Measurements from ENCODE around the gene NOL8. TPM values are rescaled to one million over a fixed set of nuclear protein-coding genes. Genes with fewer than 3 reads are reported as not detected.

The NOL8 gene
- 38.7 and 41.8 TPM in 2 replicates for total RNA-seq (2022)
- percentile 91 among the genes with signal in this experiment for Bru-seq, nascent RNA
- percentile 87 among the genes with signal in this experiment for BruChase-seq, experiment 1, labeled RNA remaining after a 6-hour chase
- BruChase-seq, experiment 2, labeled RNA remaining after a 2-hour chase = percentile 92 among the genes with signal in this experiment
- long read RNA-seq, full-length matches to known transcripts = 33 of 85 reads
- long read RNA-seq, partial matches to known transcripts = 7 of 85 reads
- long read RNA-seq, other reads (novel, unspliced or antisense) = 45 of 85 reads

DNA sequence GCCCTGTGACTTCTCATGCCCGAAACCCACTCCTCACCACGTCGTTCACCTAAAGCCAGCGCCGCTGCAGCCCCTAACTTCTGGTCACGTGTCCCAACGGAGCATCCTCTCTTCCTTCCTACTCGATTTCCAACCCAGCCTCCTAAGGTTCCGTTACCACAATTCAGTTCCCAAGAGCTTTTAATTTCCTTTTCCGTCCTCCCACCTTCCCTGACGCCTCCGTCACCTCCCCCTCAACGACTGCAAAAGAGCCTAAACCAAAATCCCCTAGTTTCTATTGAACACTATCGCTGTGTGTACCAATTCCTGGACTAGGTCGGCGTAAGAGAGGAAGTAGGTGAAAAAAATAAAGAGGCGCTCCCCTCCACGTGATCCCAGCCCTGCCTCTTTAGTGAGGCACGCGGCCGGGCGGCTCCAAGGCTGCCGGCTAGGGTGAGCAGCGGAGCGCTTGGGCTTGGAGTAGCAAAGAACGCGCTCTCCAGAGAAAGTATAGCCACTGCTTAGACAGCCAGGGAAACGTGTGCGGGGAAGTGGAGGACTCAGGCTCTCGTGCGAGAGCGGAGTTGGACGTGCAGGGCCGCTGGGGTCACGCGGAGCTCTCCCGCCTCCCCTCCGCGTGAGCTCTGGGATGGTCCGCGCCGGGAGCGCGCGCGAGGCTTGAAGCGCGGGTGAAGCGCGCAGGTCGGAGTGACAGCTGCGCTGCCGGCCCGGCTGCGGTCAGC, at the start of gene NOL8, which contains the start of gene CENPP:
TSS of gene NOL8 (minus strand) at position 82 of the 722 bp plus-strand sequence. CDS start 1,189 bp downstream, outside the sequence.
TSS of gene CENPP (plus strand) at position 685 of the 722 bp plus-strand sequence.
- BruUV-seq (replicated peaks) = no TSS peak
- Mint-ChIP-seq H3K4me1 (ENCODE audit: insufficient read depth, unreplicated experiment) (peaks cover 26% of the 10 kb centered on the region), H3K27me3 (ENCODE audit: insufficient read depth, unreplicated experiment) (no peaks in the 10 kb centered on the region), H3K36me3 (ENCODE audit: insufficient read depth, unreplicated experiment) (peaks cover 35% of the 10 kb centered on the region), H3K9me3 (ENCODE audit: unreplicated experiment) (no peaks in the 10 kb centered on the region), H3K4me3 (ENCODE audit: unreplicated experiment) (peak within 1 kb of the TSS; percentile 97), H3K27ac (ENCODE audit: low read depth, unreplicated experiment) (peak within 1 kb of the TSS; percentile 98)
- peak; percentile 92 for DNase-seq (ENCODE audit: unreplicated experiment)
- ChIA-PET CTCF (interaction anchor here (0.6 to 5.9 kb wide), 7 partner anchors 33 to 1410 kb away, joined by 3 to 46 read pairs (median 5); no protein-coding TSS in a partner anchor), POLR2A (interaction anchor here (0.6 to 5.0 kb wide), 33 partner anchors 10 to 465 kb away, joined by 3 to 64 read pairs (median 4); partner anchors contain the start of genes BICD2, IPPK and SPTLC1)
- TF ChIP-seq, protein P1, sequence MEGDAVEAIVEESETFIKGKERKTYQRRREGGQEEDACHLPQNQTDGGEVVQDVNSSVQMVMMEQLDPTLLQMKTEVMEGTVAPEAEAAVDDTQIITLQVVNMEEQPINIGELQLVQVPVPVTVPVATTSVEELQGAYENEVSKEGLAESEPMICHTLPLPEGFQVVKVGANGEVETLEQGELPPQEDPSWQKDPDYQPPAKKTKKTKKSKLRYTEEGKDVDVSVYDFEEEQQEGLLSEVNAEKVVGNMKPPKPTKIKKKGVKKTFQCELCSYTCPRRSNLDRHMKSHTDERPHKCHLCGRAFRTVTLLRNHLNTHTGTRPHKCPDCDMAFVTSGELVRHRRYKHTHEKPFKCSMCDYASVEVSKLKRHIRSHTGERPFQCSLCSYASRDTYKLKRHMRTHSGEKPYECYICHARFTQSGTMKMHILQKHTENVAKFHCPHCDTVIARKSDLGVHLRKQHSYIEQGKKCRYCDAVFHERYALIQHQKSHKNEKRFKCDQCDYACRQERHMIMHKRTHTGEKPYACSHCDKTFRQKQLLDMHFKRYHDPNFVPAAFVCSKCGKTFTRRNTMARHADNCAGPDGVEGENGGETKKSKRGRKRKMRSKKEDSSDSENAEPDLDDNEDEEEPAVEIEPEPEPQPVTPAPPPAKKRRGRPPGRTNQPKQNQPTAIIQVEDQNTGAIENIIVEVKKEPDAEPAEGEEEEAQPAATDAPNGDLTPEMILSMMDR (IDR thresholded peaks at IDR 0.05; ENCODE audit: unreplicated experiment) = no peak
- intact Hi-C loops (cut with micrococcal nuclease) = loop anchor here (1.0 to 5.0 kb wide), 2 partner anchors 32 to 182 kb away; partner anchors contain the start of gene IARS1

DNA sequence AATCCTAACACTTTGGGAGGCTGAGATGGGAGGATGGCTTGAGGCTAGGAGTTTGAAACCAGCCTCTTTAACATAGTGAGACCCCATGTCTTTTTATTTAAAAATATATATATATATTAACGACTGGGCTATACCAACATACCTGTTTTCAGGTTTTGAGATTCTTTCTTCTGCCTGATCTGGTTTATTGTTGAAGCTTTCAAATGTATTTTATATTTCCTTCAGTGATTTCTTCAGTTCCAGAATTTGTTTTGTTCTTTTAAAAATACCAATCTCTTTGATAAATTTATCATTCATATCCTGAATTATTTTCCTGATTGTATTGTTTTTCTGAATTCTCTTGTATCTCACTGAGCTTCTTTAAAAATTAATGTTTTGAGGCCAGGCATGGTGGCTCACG, 48.0 kb upstream of the NOL8 start:
- Mint-ChIP-seq H3K4me1 (ENCODE audit: insufficient read depth, unreplicated experiment) (peaks cover 5% of the 10 kb centered on the region), H3K4me3 (ENCODE audit: unreplicated experiment) (no peak overlapping the region), H3K27ac (ENCODE audit: low read depth, unreplicated experiment) (no peak overlapping the region), H3K9me3 (ENCODE audit: unreplicated experiment) (peaks cover 8% of the 10 kb centered on the region), H3K27me3 (ENCODE audit: insufficient read depth, unreplicated experiment) (no peaks in the 10 kb centered on the region), H3K36me3 (ENCODE audit: insufficient read depth, unreplicated experiment) (peaks cover 8% of the 10 kb centered on the region)
- BruUV-seq (replicated peaks) = no TSS peak
- ChIA-PET CTCF (no interaction called here), POLR2A (interaction anchor here (2.6 kb wide), 1 partner anchor 12 kb away, joined by 13 read pairs; no protein-coding TSS in a partner anchor)
- no peak for DNase-seq (ENCODE audit: unreplicated experiment)
- intact Hi-C loops (cut with micrococcal nuclease) = no loop called here
- TF ChIP-seq, protein P1 (IDR thresholded peaks at IDR 0.05; ENCODE audit: unreplicated experiment) = no peak

DNA sequence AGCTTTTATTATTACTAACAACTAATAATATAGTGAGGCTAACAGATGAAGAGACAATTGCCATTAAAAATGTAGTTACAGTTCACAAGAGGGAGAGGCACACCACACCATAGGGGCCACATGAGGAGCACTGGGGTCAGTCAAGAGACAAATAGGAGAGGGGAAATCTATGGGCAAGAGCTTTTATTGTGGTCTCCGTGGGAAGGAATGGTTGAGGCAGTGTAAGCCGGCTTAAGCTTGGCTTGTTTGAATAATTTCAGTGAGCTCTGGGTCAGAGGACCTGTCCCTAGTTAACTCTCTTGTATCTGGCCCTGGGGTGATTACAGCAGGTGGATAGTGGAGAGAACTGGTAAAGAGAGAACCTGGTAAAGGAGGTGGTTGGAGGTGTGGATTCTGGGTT, 43.9 kb upstream of the NOL8 start:
- Mint-ChIP-seq H3K4me3 (ENCODE audit: unreplicated experiment) (no peak overlapping the region), H3K27me3 (ENCODE audit: insufficient read depth, unreplicated experiment) (no peaks in the 10 kb centered on the region), H3K4me1 (ENCODE audit: insufficient read depth, unreplicated experiment) (peaks cover 5% of the 10 kb centered on the region), H3K27ac (ENCODE audit: low read depth, unreplicated experiment) (no peak overlapping the region), H3K36me3 (ENCODE audit: insufficient read depth, unreplicated experiment) (peaks cover 5% of the 10 kb centered on the region), H3K9me3 (ENCODE audit: unreplicated experiment) (peaks cover 8% of the 10 kb centered on the region)
- TF ChIP-seq, protein P1 (IDR thresholded peaks at IDR 0.05; ENCODE audit: unreplicated experiment) = no peak
- ChIA-PET POLR2A (interaction anchor here (0.6 to 1.5 kb wide), 3 partner anchors 9 to 26 kb away, joined by 3 to 4 read pairs (median 4); no protein-coding TSS in a partner anchor), CTCF (interaction anchor here (0.6 to 0.9 kb wide), 2 partner anchors 42 to 421 kb away, joined by 3 read pairs; no protein-coding TSS in a partner anchor)
- BruUV-seq (replicated peaks) = no TSS peak
- intact Hi-C loops (cut with micrococcal nuclease) = no loop called here
- DNase-seq (ENCODE audit: unreplicated experiment) = no peak

DNA sequence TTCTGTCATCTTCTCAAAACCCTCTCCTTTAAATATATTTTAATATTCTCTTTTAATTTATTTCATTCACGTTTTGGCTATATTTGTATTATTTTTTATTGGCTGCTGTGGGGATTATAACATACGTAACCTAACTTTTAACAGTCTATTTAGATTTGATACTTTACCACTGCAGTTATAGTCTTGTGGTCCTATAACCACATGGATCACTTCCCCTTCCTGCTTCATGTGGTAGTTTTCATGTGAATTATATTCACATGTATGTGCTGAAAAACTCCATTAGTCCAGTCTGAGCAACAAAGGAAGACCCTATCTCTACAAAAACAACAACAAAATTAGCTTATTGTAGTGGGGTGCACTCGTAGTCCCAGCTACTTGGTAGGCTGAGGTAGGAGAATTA, 34.9 kb upstream of the NOL8 start:
- intact Hi-C loops (cut with micrococcal nuclease) = no loop called here
- DNase-seq (ENCODE audit: unreplicated experiment) = no peak
- TF ChIP-seq, protein P1 (IDR thresholded peaks at IDR 0.05; ENCODE audit: unreplicated experiment) = no peak
- BruUV-seq (replicated peaks) = no TSS peak
- H3K27me3 Mint-ChIP-seq (ENCODE audit: insufficient read depth, unreplicated experiment) = no peaks in the 10 kb centered on the region
- H3K4me3 Mint-ChIP-seq (ENCODE audit: unreplicated experiment) = no peak overlapping the region
- ChIA-PET CTCF (interaction anchor here (0.6 to 1.0 kb wide), 2 partner anchors 224 to 274 kb away, joined by 3 read pairs; no protein-coding TSS in a partner anchor), POLR2A (interaction anchor here (0.6 to 1.2 kb wide), 2 partner anchors 9 to 197 kb away, joined by 3 to 4 read pairs; no protein-coding TSS in a partner anchor)
- no peaks in the 10 kb centered on the region for H3K4me1 Mint-ChIP-seq (ENCODE audit: insufficient read depth, unreplicated experiment)
- H3K36me3 Mint-ChIP-seq (ENCODE audit: insufficient read depth, unreplicated experiment) = peaks cover 6% of the 10 kb centered on the region
- no peak overlapping the region for H3K27ac Mint-ChIP-seq (ENCODE audit: low read depth, unreplicated experiment)
- H3K9me3 Mint-ChIP-seq (ENCODE audit: unreplicated experiment) = peaks cover 3% of the 10 kb centered on the region
